ENCODE measurements around the gene IQCH.

IQCH gene

GRCh38 chr15:67551207-67551743 is 296.7 kb downstream of the IQCH start:
- no peak overlapping the region for H3K4me3 Mint-ChIP-seq
- H3K27ac Mint-ChIP-seq, result no peak overlapping the region
- H3K36me3 Mint-ChIP-seq (ENCODE audit: low read depth), result peaks cover 45% of the 10 kb centered on the region

More at GRCh38 chr15:67551207-67551743, 296.7 kb downstream of the IQCH start:
- no peak for DNase-seq
- TF ChIP-seq, protein P1, sequence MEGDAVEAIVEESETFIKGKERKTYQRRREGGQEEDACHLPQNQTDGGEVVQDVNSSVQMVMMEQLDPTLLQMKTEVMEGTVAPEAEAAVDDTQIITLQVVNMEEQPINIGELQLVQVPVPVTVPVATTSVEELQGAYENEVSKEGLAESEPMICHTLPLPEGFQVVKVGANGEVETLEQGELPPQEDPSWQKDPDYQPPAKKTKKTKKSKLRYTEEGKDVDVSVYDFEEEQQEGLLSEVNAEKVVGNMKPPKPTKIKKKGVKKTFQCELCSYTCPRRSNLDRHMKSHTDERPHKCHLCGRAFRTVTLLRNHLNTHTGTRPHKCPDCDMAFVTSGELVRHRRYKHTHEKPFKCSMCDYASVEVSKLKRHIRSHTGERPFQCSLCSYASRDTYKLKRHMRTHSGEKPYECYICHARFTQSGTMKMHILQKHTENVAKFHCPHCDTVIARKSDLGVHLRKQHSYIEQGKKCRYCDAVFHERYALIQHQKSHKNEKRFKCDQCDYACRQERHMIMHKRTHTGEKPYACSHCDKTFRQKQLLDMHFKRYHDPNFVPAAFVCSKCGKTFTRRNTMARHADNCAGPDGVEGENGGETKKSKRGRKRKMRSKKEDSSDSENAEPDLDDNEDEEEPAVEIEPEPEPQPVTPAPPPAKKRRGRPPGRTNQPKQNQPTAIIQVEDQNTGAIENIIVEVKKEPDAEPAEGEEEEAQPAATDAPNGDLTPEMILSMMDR (IDR thresholded peaks at IDR 0.05), result no peak
- H3K4me1 Mint-ChIP-seq, result peaks cover 42% of the 10 kb centered on the region
- no peaks in the 10 kb centered on the region for H3K27me3 Mint-ChIP-seq (ENCODE audit: low read depth, poor library complexity)
- no peaks in the 10 kb centered on the region for H3K9me3 Mint-ChIP-seq
